Testis (tissue), 3 donors: ENCODE data around the gene TPM2. TPM values are rescaled to one million over a fixed set of nuclear protein-coding genes. Genes with fewer than 3 reads are reported as not detected.

Source experiments
- DNase-seq: peaks from one replicate; pipeline ENCODE4 v3.0.0-alpha.2; 2019
- H3K27ac ChIP-seq, 2 donors: fragments of 200-600 bp; sonication (generic); one replicate each; pipeline ENCODE4 v1.5.1; 2019
- H3K27me3 ChIP-seq: fragments of 200-600 bp; sonication (generic); one replicate; pipeline ENCODE4 v1.5.1; 2019
- H3K36me3 ChIP-seq: fragments of 200-600 bp; sonication (generic); one replicate; pipeline ENCODE4 v1.5.1; 2017; ENCODE audit warnings: low read depth; ENCODE audit errors: missing control alignments
- H3K4me1 ChIP-seq: fragments of 200-600 bp; sonication (generic); one replicate; pipeline ENCODE4 v1.5.1; 2019
- H3K4me3 ChIP-seq, 2 donors: fragments of 200-600 bp; sonication (generic); one replicate each; pipeline ENCODE4 v1.5.1; 2017 to 2019
- H3K9me3 ChIP-seq: fragments of 200-600 bp; sonication (generic); one replicate; pipeline ENCODE4 v1.5.1; 2017
- CTCF ChIP-seq, 3 experiments: fragments of 450-650 bp in 2 of 3; fragments of 200-600 bp in 1 of 3; sonication (generic) in 1 of 3; IDR thresholded peaks; one replicate each; pipeline ENCODE4 v1.5.1; 2016 to 2019; ENCODE audit warnings: antibody characterized with exemption in 3 of 3, mild to moderate bottlenecking in 2 of 3, moderate library complexity in 1 of 3
- POLR2A ChIP-seq: fragments of 450-650 bp; IDR thresholded peaks from one replicate; pipeline ENCODE4 v1.6.1; 2017; ENCODE audit warnings: antibody characterized with exemption, mild to moderate bottlenecking, moderate library complexity
- WGBS, 2 donors: methylation state at CpG; one replicate each; pipeline ENCODE4 v1.1.5; 2018; 5-methylcytosine and 5-hydroxymethylcytosine counted together
- intact Hi-C: fragments of 100-400 bp; cut with DNase I; formaldehyde crosslinking; loops from one replicate; pipeline ENCODE4 v1.15.1; 2023; ENCODE audit warnings: low total_unique reads
- polyA plus RNA-seq: library from polyadenylated mRNA; stranded (reverse); fragments of 350-450 nt; fragmentation: Illumina TruSeq; extraction: RNeasy Lipid Tissue Mini Kit (QIAGEN cat#74804); gene quantifications from one replicate; pipeline ENCODE4 v1.2.3, GENCODE V29; 2014; ENCODE audit warnings: low read depth, low replicate concordance; ENCODE audit not compliant: insufficient read depth
- total RNA-seq, 2 donors: library from RNA; depleted of rRNA; stranded (reverse); fragments of >200 nt; gene quantifications; one replicate each; pipeline ENCODE4 v1.2.3, GENCODE V29; 2016

Gene TPM2
- total and polyA plus RNA-seq, 3 donors from 2014 or later: 182 to 369 (median 211) TPM

GRCh38 chr9:35687972-35688557, 1.7 kb downstream of the TPM2 start:
- TF ChIP-seq POLR2A: no peak
- intact Hi-C loops: no loop called here
- DNase-seq: no peak
- H3K27ac ChIP-seq: peak overlapping the region; percentile 39 to 93
- H3K36me3 ChIP-seq: no peaks in the 10 kb centered on the region
- peaks cover 17% of the 10 kb centered on the region for H3K4me1 ChIP-seq
- no peaks in the 10 kb centered on the region for H3K9me3 ChIP-seq
- peak overlapping the region in 1 of 2 donors; percentile 77 for H3K4me3 ChIP-seq
- 50 to 64% methylated on average over 2 of the region's 2 CpGs for whole genome bisulfite sequencing, 2 donors
- H3K27me3 ChIP-seq: no peaks in the 10 kb centered on the region

- no peak overlapping the region for H3K4me3 ChIP-seq
- no peaks in the 10 kb centered on the region for H3K36me3 ChIP-seq
- TF ChIP-seq POLR2A (no peak), CTCF (IDR thresholded peaks at IDR 0.05) (no peak)
- H3K4me1 ChIP-seq: peaks cover 17% of the 10 kb centered on the region
- DNase-seq: no peak
- H3K27me3 ChIP-seq: no peaks in the 10 kb centered on the region
- intact Hi-C loops: no loop called here
- peak overlapping the region; percentile 35 to 93 for H3K27ac ChIP-seq
- WGBS, 2 donors: 54 to 75% methylated on average over 2 of the region's 2 CpGs
- no peaks in the 10 kb centered on the region for H3K9me3 ChIP-seq
Measured at GRCh38 chr9:35687306-35687705, 2.4 kb downstream of the TPM2 start.

- TF ChIP-seq POLR2A (no peak), CTCF (IDR thresholded peaks at IDR 0.05) (no peak)
- no peak for DNase-seq
- no peaks in the 10 kb centered on the region for H3K27me3 ChIP-seq
- H3K9me3 ChIP-seq: no peaks in the 10 kb centered on the region
- WGBS, 2 donors: 59 to 60% methylated on average over 8 to 11 of the region's 11 CpGs
- H3K4me1 ChIP-seq: peaks cover 14% of the 10 kb centered on the region
- H3K36me3 ChIP-seq: no peaks in the 10 kb centered on the region
- intact Hi-C loops: no loop called here
- H3K4me3 ChIP-seq: no peak overlapping the region
- H3K27ac ChIP-seq: peak overlapping the region; percentile 35 to 93
Measured at GRCh38 chr9:35686222-35687203, 3.2 kb downstream of the TPM2 start.

- H3K27me3 ChIP-seq: no peaks in the 10 kb centered on the region
- peaks cover 10% of the 10 kb centered on the region for H3K4me1 ChIP-seq
- DNase-seq: no peak
- no peaks in the 10 kb centered on the region for H3K9me3 ChIP-seq
- WGBS, 2 donors: 63 to 65% methylated on average over 6 to 13 of the region's 13 CpGs
- no peak overlapping the region for H3K4me3 ChIP-seq
- TF ChIP-seq CTCF (IDR thresholded peaks at IDR 0.05) (no peak), POLR2A (no peak)
- H3K27ac ChIP-seq: no peak overlapping the region
- H3K36me3 ChIP-seq: no peaks in the 10 kb centered on the region
- intact Hi-C loops: no loop called here
Measured at GRCh38 chr9:35685506-35685905, 4.2 kb downstream of the TPM2 start.

- Histone ChIP-seq H3K27ac (no peak overlapping the region), H3K4me1 (peaks cover 10% of the 10 kb centered on the region), H3K9me3 (no peaks in the 10 kb centered on the region), H3K36me3 (no peaks in the 10 kb centered on the region), H3K4me3 (no peak overlapping the region), H3K27me3 (no peaks in the 10 kb centered on the region)
- WGBS, 2 donors: 89 to 92% methylated on average over 8 to 10 of the region's 10 CpGs
- intact Hi-C loops: no loop called here
- TF ChIP-seq CTCF (IDR thresholded peaks at IDR 0.05): no peak
- no peak for TF ChIP-seq POLR2A
- DNase-seq: no peak
Measured at GRCh38 chr9:35684921-35685320, 4.8 kb downstream of the TPM2 start.
